ENCODE results near the gene RNU7-1. TPM values are rescaled to one million over a fixed set of nuclear protein-coding genes. Genes with fewer than 3 reads are reported as not detected.

The RNU7-1 gene
- total and polyA plus RNA-seq, 2 of the 4 experiments (the other 2 are of a cell fraction), result not detected

GRCh38 chr12:6914947-6915788 is 28.4 kb upstream of the RNU7-1 start:
- H3K4me3 ChIP-seq (ENCODE audit: insufficient read depth, low read depth, low read length), result peak overlapping the region; percentile 90
- H2AK5ac ChIP-seq (ENCODE audit: low read depth, low read length), result peak overlapping the region; percentile 61
- ChIA-PET CTCF (interaction anchor here (2.1 kb wide), 1 partner anchor 9 kb away, joined by 7 read pairs; no protein-coding TSS in a partner anchor), POLR2A (ENCODE audit: unreplicated experiment) (no interaction called here)
- H3K9me3 ChIP-seq (ENCODE audit: control insufficient read depth, insufficient read depth, low read length), result no peaks in the 10 kb centered on the region
- 0 out of 2 replicates have a peak overlapping the region, but pooled peaks have one; percentile 7 for H4K5ac ChIP-seq (ENCODE audit: low read depth, low read length)
- peaks cover 24% of the 10 kb centered on the region for H3K4me1 ChIP-seq (ENCODE audit: control insufficient read depth, insufficient read depth, low read length)
- peak overlapping the region; percentile 50 for H3K4ac ChIP-seq (ENCODE audit: low read depth, low read length)
- peak overlapping the region; percentile 89 for H2AFZ ChIP-seq (replicated peaks; ENCODE audit: low read length, poor library complexity)
- H3K9ac ChIP-seq (ENCODE audit: low read depth, low read length), result peak overlapping the region; percentile 64
- H2AK9ac ChIP-seq (replicated peaks; ENCODE audit: low read depth, low read length, poor library complexity), result peak overlapping the region; percentile 93
- H4K8ac ChIP-seq (ENCODE audit: low read depth in 2 of 2, low read length in 2 of 2), result peak overlapping the region; percentile 20 to 100; a peak in 2 of 4 replicates
- H3K14ac ChIP-seq (replicated peaks; ENCODE audit: low read depth, low read length), result peak overlapping the region; percentile 69
- no TSS peak for BruUV-seq (replicated peaks)
- 0% methylated on average over 2 of the region's 29 CpGs; no CpG with 5 or more reads in 1 of the 2 experiments for WGBS, 2 experiments (ENCODE audit: extremely low coverage in 2 of 2, insufficient read length in 1 of 2)
- no peaks in the 10 kb centered on the region for H3K27me3 ChIP-seq (ENCODE audit: control insufficient read depth, insufficient read depth, low read length)
- peak overlapping the region; percentile 96 for H3K4me2 ChIP-seq (ENCODE audit: low read depth, low read length)
- in situ Hi-C loops (cut with MboI; ENCODE audit: low sequenced_read_pairs), result no loop called here
- intact Hi-C loops (cut with micrococcal nuclease), result no loop called here
- peaks cover 37 to 41% of the 10 kb centered on the region in 2 experiments for H3K79me1 ChIP-seq (ENCODE audit: low read depth in 1 of 2, low read length in 2 of 2)
- H4K91ac ChIP-seq (ENCODE audit: insufficient read depth, low read depth, low read length), result peak overlapping the region; percentile 39; the same call in 1 of the 2 replicates
- peaks cover 8% of the 10 kb centered on the region; the same call in 1 of the 2 replicates for H3K9me1 ChIP-seq (ENCODE audit: insufficient read depth, low read length)
- DNase-seq, result no peak
- peak; percentile 6 for ATAC-seq (ENCODE audit: low read depth)
- peak overlapping the region; percentile 63; the same call in 1 of the 2 replicates for H3K27ac ChIP-seq (ENCODE audit: insufficient read depth, low read length)
- H4K20me1 ChIP-seq (ENCODE audit: insufficient read depth, low read length), result 0 out of 2 replicates have a peak, but pooled peaks cover 6% of the 10 kb centered on the region
- H3K23ac ChIP-seq (ENCODE audit: low read depth, low read length), result peak overlapping the region; percentile 77; the same call in 1 of the 2 replicates
- TF ChIP-seq CTCF (conservative IDR thresholded peaks at IDR 0.05; ENCODE audit: low read depth, low read length) (no peak), RCOR1 (IDR thresholded peaks at IDR 0.05; ENCODE audit: insufficient replicate concordance, low read length) (peak; percentile 2)
- no peak overlapping the region for H2BK15ac ChIP-seq (ENCODE audit: low read depth, low read length)
- H2BK5ac ChIP-seq (ENCODE audit: low read depth, low read length, poor library complexity, severe bottlenecking), result peak overlapping the region; percentile 64
- H2BK20ac ChIP-seq (ENCODE audit: low read depth, low read length), result no peak overlapping the region
- H3K18ac ChIP-seq (ENCODE audit: low read depth, low read length), result peak overlapping the region; percentile 13; the same call in 1 of the 2 replicates
- H3K56ac ChIP-seq (ENCODE audit: extremely low read depth, insufficient read depth, low read length), result no peak overlapping the region
- dilution Hi-C loops (cut with HindIII; ENCODE audit: low sequenced_read_pairs, unreplicated experiment), result no loop called here
- peaks cover 29% of the 10 kb centered on the region for H3K36me3 ChIP-seq (ENCODE audit: control insufficient read depth, insufficient read depth, low read length)
- no peak overlapping the region for H2BK120ac ChIP-seq (ENCODE audit: low read depth, low read length)

Measured in IMR-90 (cell line).